GM23338 (cell line): ENCODE results near the gene CYP11A1. TPM values are rescaled to one million over a fixed set of nuclear protein-coding genes. Genes with fewer than 3 reads are reported as not detected.

ENCODE experiments used
- ATAC-seq: fragments of 200-7000 bp; cut with Tn5 transposase; 3 replicates; pipeline ENCODE4 v1.9.1; 2020
- DNase-seq: peaks from one replicate; pipeline ENCODE4 v3.0.0-alpha.2; 2015; ENCODE audit warnings: low spot score
- H2AFZ ChIP-seq: fragments of 200-600 bp; sonication (generic); 2 replicates; pipeline ENCODE4 v1.8.0; 2016; ENCODE audit warnings: antibody characterized with exemption, mild to moderate bottlenecking, moderate library complexity
- H3F3A ChIP-seq: fragments of 200-600 bp; sonication (generic); replicated peaks from 2 replicates; pipeline ENCODE4 v1.8.0; 2017; ENCODE audit warnings: antibody characterized with exemption, mixed run types, low read depth
- H3K27ac ChIP-seq: fragments of 200-600 bp; sonication (generic); 2 replicates; pipeline ENCODE4 v1.6.1; 2016; ENCODE audit warnings: low read depth
- H3K27me3 ChIP-seq: fragments of 200-600 bp; sonication (generic); 2 replicates; pipeline ENCODE4 v1.8.0; 2016; ENCODE audit warnings: mild to moderate bottlenecking, mixed run types, moderate library complexity; ENCODE audit not compliant: insufficient read depth
- H3K36me3 ChIP-seq: fragments of 200-600 bp; sonication (generic); 2 replicates; pipeline ENCODE4 v1.8.0; 2016; ENCODE audit warnings: mild to moderate bottlenecking; ENCODE audit not compliant: insufficient read depth
- H3K4me1 ChIP-seq: fragments of 200-600 bp; sonication (generic); 2 replicates; pipeline ENCODE4 v1.8.0; 2016; ENCODE audit warnings: mild to moderate bottlenecking, moderate library complexity; ENCODE audit not compliant: insufficient read depth
- H3K4me2 ChIP-seq: fragments of 200-600 bp; sonication (generic); 2 replicates; pipeline ENCODE4 v1.7.1; 2017; ENCODE audit warnings: mixed run types
- H3K4me3 ChIP-seq: fragments of 200-600 bp; sonication (generic); 2 replicates; pipeline ENCODE4 v1.6.1; 2016; ENCODE audit warnings: mixed run types
- H3K79me2 ChIP-seq: fragments of 200-600 bp; sonication (generic); replicated peaks from 2 replicates; pipeline ENCODE4 v1.8.0; 2017; ENCODE audit warnings: mild to moderate bottlenecking; ENCODE audit not compliant: insufficient read depth
- H3K9me2 ChIP-seq: fragments of 200-600 bp; sonication (generic); 2 replicates; pipeline ENCODE4 v1.8.0; 2017; ENCODE audit not compliant: insufficient read depth
- H4K20me1 ChIP-seq: fragments of 200-600 bp; sonication (generic); replicated peaks from 2 replicates; pipeline ENCODE4 v1.8.0; 2017; ENCODE audit warnings: mild to moderate bottlenecking; ENCODE audit not compliant: insufficient read depth
- H3K27ac Mint-ChIP-seq: 2 replicates; pipeline ENCODE4 v1.8.0; 2020; ENCODE audit warnings: inconsistent platforms, mild to moderate bottlenecking, moderate library complexity, mixed read lengths
- H3K27me3 Mint-ChIP-seq: 3 replicates; pipeline ENCODE4 v1.8.0; 2022; ENCODE audit warnings: low read depth, mild to moderate bottlenecking, moderate library complexity, mixed read lengths, inconsistent platforms; ENCODE audit not compliant: insufficient read depth, poor library complexity
- H3K36me3 Mint-ChIP-seq: 3 replicates; pipeline ENCODE4 v1.8.0; 2021; ENCODE audit warnings: low read depth, mild to moderate bottlenecking, inconsistent platforms, moderate library complexity, mixed read lengths
- H3K4me1 Mint-ChIP-seq: 3 replicates; pipeline ENCODE4 v1.8.0; 2020; ENCODE audit warnings: mild to moderate bottlenecking, inconsistent platforms, mixed read lengths
- H3K4me3 Mint-ChIP-seq: 3 replicates; pipeline ENCODE4 v1.8.0; 2021; ENCODE audit warnings: moderate library complexity, mild to moderate bottlenecking, inconsistent platforms, mixed read lengths
- H3K9me3 Mint-ChIP-seq: 3 replicates; pipeline ENCODE4 v1.8.0; 2020; ENCODE audit warnings: moderate library complexity, mild to moderate bottlenecking, inconsistent platforms, mixed read lengths
- CTCF ChIP-seq, 2 experiments: fragments of 200-600 bp in 1 of 2; sonication (generic) in 1 of 2; conservative IDR thresholded peaks; 2 replicates each; pipeline versions ENCODE4 v1.5.1 to v1.6.1; 2016 to 2017; ENCODE audit warnings: antibody characterized with exemption in 2 of 2, low read depth in 2 of 2, mild to moderate bottlenecking in 2 of 2, moderate library complexity in 1 of 2
- ETS1 ChIP-seq: IDR thresholded peaks from 2 replicates; pipeline ENCODE4 v1.6.1; 2016; ENCODE audit warnings: antibody characterized with exemption
- EZH2 ChIP-seq: fragments of 200-600 bp; sonication (generic); IDR thresholded peaks from one replicate; pipeline ENCODE4 v1.8.0; 2017; ENCODE audit warnings: antibody characterized with exemption, mild to moderate bottlenecking, low read depth; ENCODE audit not compliant: unreplicated experiment
- JUNB ChIP-seq: IDR thresholded peaks from one replicate; pipeline ENCODE4 v1.6.1; 2016; ENCODE audit warnings: antibody characterized with exemption; ENCODE audit not compliant: unreplicated experiment
- NANOG ChIP-seq: IDR thresholded peaks from 2 replicates; pipeline ENCODE4 v1.6.1; 2016; ENCODE audit warnings: antibody characterized with exemption, borderline replicate concordance
- POLR2AphosphoS5 ChIP-seq: IDR thresholded peaks from 2 replicates; pipeline ENCODE4 v1.6.1; 2016; ENCODE audit warnings: antibody characterized with exemption, low read depth
- REST ChIP-seq: IDR thresholded peaks from one replicate; pipeline ENCODE4 v1.6.1; 2018; ENCODE audit warnings: antibody characterized with exemption; ENCODE audit not compliant: unreplicated experiment
- STAT1 ChIP-seq: IDR thresholded peaks from one replicate; pipeline ENCODE4 v1.6.1; 2016; ENCODE audit warnings: antibody characterized with exemption; ENCODE audit not compliant: unreplicated experiment
- ZNF114 ChIP-seq: fragments of 250-450 bp; sonication (Bioruptor Pico); IDR thresholded peaks from 2 replicates; pipeline ENCODE4 v1.5.0; 2020; ENCODE audit warnings: mild to moderate bottlenecking, moderate library complexity
- polyA plus RNA-seq: library from polyadenylated mRNA; unstranded; fragments of >200 nt; fragmentation: Nextera tagmentation; extraction: Ambion mirVana; gene quantifications from 2 replicates; pipeline ENCODE4 v1.2.1, GENCODE V29; 2016
- total RNA-seq: library from RNA; depleted of rRNA; stranded (reverse); fragments of >200 nt; shearing (Covaris generic); gene quantifications from 2 replicates; pipeline ENCODE4 v1.2.3, GENCODE V29; 2014

Gene CYP11A1
- total and polyA plus RNA-seq, 2 experiments from 2014 or later = 1.2 to 1.7 TPM

GRCh38 chr15:74402337-74402841, 34.9 kb upstream of the CYP11A1 start:
- DNase-seq (no peak), ATAC-seq (no peak)
- no peaks in the 10 kb centered on the region for H3K9me3 Mint-ChIP-seq
- H3K27me3 ChIP-seq = no peaks in the 10 kb centered on the region
- no peaks in the 10 kb centered on the region for H3K9me2 ChIP-seq
- no peaks in the 10 kb centered on the region for H3F3A ChIP-seq
- no peaks in the 10 kb centered on the region for H3K79me2 ChIP-seq
- no peak overlapping the region for H2AFZ ChIP-seq
- no peak overlapping the region for H3K27ac ChIP-seq
- no peak overlapping the region for H3K4me2 ChIP-seq
- H3K4me1 ChIP-seq = peaks cover 9% of the 10 kb centered on the region; the same call in 1 of the 2 replicates
- peaks cover 22% of the 10 kb centered on the region for H3K4me1 Mint-ChIP-seq
- no peaks in the 10 kb centered on the region for H3K36me3 ChIP-seq
- H3K4me3 Mint-ChIP-seq = no peak overlapping the region
- TF ChIP-seq JUNB = no peak
- TF ChIP-seq REST = no peak
- TF ChIP-seq NANOG = no peak
- TF ChIP-seq EZH2 = no peak
- TF ChIP-seq POLR2AphosphoS5 = no peak
- no peak for TF ChIP-seq ZNF114 (CRISPR knock-in tag)
- TF ChIP-seq ETS1 = no peak
- TF ChIP-seq CTCF (conservative IDR thresholded peaks at IDR 0.05; ENCODE audit: low read depth in 2 of 2) = no peak
- no peak for TF ChIP-seq STAT1
- H3K27ac Mint-ChIP-seq = no peak overlapping the region
- H3K4me3 ChIP-seq = no peak overlapping the region
- peaks cover 14% of the 10 kb centered on the region for H3K27me3 Mint-ChIP-seq
- H4K20me1 ChIP-seq = no peaks in the 10 kb centered on the region
- no peaks in the 10 kb centered on the region for H3K36me3 Mint-ChIP-seq
